GM12873 (cell line): ENCODE data around the gene SPPL3.

Source experiments
- CTCF ChIP-seq: IDR thresholded peaks from 2 replicates; pipeline ENCODE4 v1.5.1; 2012; ENCODE audit warnings: low read depth, mild to moderate bottlenecking, moderate library complexity, low read length, control low read depth; ENCODE audit not compliant: insufficient read depth; ENCODE audit errors: missing control alignments

The SPPL3 gene

GRCh38 chr12:120748242-120748641, 155.9 kb downstream of the SPPL3 start:
- no peak for TF ChIP-seq CTCF

- no peak for TF ChIP-seq CTCF
These were observed 159.2 kb downstream of the SPPL3 start for GRCh38 chr12:120744922-120745493.

GRCh38 chr12:120741476-120742421, 162.4 kb downstream of the SPPL3 start:
- no peak for TF ChIP-seq CTCF

GRCh38 chr12:120740871-120741270, 163.3 kb downstream of the SPPL3 start:
- TF ChIP-seq CTCF: no peak

- TF ChIP-seq CTCF: no peak
These were observed 164.1 kb downstream of the SPPL3 start for GRCh38 chr12:120739821-120740613.

GRCh38 chr12:120739031-120739762, 165.0 kb downstream of the SPPL3 start:
- no peak for TF ChIP-seq CTCF
